Hematopoietic multipotent progenitor cell treated with erythropoietin and hydrocortisone succinate and interleukin-3 and kit ligand, for 6 days (in vitro differentiated cells): Measurements from ENCODE around the gene AKAP13.
A peak's percentile ranks its signal among the peaks of the same experiment; 100 is the strongest.

ENCODE experiments used
- DNase-seq: peaks from one replicate; pipeline ENCODE4 v3.0.0-alpha.2; 2015

AKAP13 gene

GRCh38 chr15:85718271-85718971 lies 338.0 kb downstream of the AKAP13 start:
- no peak for DNase-seq

- no peak for DNase-seq
These were observed 338.6 kb downstream of the AKAP13 start for GRCh38 chr15:85718981-85719380.

GRCh38 chr15:85722374-85723152 lies 342.2 kb downstream of the AKAP13 start:
- DNase-seq, result no peak

DNA sequence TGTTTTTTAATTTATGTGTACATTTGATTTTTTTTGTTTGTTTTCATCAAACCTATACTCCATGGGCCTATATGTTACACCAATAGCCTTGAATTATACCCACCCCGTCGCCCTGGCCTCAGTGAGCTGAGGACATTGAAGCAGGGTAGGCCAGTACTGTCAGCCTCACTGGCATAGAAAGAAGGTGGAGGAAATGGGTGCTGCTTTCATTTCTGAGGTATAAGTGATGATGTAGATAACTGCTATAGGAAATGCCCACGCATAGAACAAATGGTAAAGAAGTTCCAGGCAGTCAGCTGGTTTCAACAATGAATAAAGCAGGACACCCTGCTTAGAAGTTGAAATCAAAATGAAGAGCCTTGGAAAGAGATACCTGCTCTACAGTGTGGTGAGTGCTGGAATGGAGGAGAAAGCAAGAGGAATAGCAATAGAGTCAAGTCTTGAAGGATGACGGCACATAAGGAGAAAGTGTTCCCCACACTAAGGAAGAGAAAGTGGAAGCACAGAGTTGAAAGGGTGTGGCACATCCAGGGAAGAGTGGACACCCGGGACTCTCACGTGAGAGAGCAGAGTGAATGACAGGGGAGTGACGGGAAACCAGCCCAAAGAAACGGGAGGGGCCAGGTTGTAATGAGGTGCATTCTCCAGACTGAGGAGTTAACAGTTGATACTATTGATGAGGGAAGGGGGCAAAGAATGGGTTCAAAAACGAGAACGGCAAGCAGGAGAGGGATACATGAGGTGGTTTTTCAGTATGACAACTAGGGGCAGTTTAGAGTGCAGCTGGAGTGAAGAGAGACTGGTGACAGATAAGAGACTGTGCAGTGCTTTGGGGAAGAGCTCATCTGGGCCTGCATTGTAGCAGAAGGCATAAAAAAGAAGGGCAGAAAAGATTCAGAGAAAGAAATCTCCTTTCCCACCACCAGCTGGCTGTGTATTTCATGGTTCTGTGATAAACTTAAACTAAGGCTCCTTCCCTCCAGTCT lies 343.9 kb downstream of the AKAP13 start:
- peak; percentile 22 for DNase-seq

- no peak for DNase-seq
These were observed 344.6 kb downstream of the AKAP13 start for GRCh38 chr15:85725019-85725418.

DNA sequence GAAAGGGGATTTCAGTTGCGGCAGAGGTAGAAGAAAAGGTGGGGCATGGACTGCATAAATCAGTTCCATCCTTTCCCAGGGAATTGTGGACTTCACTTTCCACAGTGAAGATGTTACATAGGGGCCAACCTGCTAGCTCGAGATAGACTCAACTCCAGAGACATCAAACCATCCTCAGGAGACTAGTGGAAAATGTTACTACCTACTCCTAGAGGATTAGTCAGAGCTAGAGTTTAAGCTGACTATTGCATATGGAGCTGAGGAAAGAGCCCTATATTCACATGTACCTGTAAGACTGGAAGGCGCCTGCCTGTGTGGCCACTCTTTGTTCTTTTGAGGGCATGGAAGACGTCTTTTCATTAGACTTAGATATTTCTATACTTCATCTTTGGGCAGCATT lies 345.2 kb downstream of the AKAP13 start:
- DNase-seq, result no peak

GRCh38 chr15:85726454-85726853 lies 346.1 kb downstream of the AKAP13 start:
- DNase-seq, result no peak

DNA sequence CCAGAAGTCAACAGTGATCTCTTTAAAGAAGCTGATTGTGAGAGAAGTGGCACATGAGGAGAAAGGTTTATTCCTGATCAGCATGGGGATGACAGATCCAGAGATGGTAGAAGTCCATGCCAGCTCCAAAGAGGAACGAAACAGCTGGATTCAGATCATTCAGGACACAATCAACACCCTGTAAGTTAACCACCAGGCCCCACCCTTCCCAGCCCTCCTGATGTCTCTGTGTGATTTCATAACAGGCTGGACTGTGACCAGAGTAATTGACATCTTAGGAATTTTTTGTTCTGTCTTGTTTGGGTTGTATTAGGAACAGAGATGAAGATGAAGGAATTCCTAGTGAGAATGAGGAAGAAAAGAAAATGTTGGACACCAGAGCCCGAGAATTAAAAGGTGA lies 346.7 kb downstream of the AKAP13 start:
- no peak for DNase-seq

DNA sequence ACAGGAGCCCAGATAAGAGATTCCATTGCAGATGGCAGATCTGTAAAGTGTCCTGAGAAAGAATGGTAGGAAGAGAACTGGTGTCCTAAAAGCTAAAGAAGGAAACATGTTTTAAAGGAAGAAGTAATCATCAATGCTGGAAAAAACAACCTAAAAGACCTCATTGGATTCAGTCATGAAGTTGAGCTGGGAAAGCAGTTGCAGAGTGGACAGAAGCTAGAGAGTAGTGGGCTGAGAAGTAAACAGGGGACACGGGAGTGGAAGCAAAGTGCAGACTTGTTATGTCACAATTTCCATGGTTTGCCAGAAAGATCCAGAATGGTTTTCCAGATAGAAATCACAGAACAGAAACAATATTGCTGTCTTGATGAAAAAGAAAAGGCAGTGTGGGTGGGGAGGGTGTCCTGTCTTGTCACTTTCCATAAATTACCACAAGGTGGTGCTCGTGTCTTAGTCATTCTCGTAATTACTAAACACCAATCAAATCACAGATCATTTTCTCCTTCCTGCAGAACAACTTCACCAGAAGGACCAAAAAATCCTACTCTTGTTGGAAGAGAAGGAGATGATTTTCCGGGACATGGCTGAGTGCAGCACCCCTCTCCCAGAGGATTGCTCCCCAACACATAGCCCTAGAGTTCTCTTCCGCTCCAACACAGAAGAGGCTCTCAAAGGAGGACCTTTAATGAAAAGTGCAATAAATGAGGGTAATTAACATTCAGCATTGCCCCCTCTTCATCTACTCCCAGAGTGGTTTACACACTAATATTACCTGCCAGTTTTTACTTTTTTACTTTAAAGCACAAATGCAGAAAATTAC lies 349.8 kb downstream of the AKAP13 start:
- DNase-seq, result peak; percentile 88

DNA sequence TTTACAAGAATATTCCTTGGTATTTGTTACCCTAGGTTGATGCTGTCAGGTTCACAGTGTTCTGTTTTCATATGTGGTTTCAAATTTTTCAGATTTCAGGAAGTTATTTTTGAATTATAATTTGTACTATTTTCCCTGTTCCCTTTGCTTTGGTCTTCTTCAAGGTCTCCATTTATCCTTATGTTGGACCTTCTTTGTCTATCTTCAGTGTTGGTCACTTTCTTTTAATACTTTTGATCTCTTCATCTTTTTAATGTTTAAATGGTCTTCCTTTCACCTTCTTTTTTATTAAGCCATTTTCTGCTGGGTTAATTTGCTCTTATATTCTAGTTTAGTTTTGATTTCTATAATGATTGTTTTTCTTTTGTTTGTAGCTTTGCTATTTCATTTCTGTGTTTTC lies 353.0 kb downstream of the AKAP13 start:
- no peak for DNase-seq

- DNase-seq, result no peak
These were observed 356.7 kb downstream of the AKAP13 start for GRCh38 chr15:85737061-85737460.

DNA sequence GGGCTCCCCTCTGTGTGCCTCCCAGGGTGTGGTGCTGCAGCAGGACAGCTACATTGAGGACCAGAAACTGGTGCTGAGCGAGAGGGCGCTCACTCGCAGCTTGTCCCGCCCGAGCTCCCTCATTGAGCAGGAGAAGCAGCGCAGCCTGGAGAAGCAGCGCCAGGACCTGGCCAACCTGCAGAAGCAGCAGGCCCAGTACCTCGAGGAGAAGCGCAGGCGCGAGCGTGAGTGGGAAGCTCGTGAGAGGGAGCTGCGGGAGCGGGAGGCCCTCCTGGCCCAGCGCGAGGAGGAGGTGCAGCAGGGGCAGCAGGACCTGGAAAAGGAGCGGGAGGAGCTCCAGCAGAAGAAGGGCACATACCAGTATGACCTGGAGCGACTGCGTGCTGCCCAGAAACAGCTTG lies 360.6 kb downstream of the AKAP13 start:
- no peak for DNase-seq

GRCh38 chr15:85741662-85742061 lies 361.3 kb downstream of the AKAP13 start:
- no peak for DNase-seq

- DNase-seq, result no peak
These were observed 361.9 kb downstream of the AKAP13 start for GRCh38 chr15:85742186-85742821.

DNA sequence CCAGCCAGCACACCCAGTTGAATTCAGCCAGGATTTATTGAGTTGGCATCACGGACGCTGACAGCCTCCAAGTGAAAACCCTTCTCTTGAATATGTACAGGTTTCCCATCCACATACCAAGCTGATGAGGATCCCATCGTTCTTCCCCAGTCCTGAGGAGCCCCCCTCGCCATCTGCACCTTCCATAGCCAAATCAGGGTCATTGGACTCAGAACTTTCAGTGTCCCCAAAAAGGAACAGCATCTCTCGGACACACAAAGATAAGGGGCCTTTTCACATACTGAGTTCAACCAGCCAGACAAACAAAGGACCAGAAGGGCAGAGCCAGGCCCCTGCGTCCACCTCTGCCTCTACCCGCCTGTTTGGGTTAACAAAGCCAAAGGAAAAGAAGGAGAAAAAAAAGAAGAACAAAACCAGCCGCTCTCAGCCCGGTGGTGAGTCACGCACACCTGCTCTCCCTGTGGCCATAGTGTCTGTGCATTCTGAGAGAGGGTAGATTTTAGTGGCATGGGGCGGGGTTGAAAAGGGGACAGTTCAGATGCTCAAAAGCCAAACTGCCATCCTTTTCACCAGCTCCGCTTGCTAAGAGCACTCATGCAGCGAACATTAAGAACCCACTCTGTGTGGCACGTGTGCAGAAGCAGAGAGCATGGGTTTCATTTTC lies 363.1 kb downstream of the AKAP13 start:
- DNase-seq, result no peak

- DNase-seq, result no peak
These were observed 364.2 kb downstream of the AKAP13 start for GRCh38 chr15:85744579-85744978.

DNA sequence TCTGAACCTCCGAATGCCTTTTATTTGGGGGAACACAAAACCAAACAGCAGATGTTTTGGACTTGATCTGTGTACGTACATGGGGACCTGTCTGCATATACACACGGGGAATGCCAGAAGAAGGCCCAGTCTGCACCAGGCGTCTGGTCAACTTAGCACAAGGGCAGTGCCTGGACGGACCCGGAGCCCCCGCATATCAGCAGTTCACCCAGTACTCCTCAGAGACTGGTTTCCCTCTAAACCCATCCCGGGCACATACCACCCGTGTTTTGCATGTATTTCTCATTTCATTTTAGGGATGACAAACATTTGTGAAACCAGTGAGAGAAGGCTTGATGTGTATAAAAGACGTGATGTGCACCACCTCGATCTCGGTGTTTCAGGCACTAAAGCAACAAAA lies 364.6 kb downstream of the AKAP13 start:
- DNase-seq, result no peak

DNA sequence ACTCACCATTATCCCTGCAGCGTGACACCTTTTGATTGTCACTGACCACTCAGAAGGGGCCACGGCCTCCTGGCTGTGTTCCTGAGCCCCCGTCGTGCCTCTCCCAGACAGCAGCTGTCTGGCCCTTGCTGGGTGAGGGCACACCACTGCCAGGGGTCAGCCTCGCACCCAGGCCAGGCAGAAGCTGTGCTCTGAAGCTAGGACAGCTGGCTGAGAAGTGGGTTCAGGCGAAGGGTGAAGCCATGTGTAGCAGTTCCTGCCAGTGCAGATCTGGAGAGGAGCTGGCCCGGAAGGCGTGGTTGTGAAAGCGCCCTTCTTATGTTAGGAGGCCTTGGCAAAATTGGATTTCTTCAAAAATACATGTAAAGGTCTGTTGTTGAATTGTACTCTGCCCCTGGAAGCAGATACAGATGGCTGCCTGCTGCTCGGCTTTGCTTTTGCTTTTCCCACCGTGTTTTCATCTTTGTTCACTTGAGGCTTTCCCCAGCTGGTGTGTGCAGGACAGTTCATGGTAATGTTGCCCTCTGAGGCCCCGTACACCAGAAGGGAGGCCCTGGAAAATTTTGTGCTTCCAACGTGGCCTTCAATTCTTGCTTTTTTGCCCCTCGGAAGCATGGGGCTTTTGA lies 365.2 kb downstream of the AKAP13 start:
- DNase-seq, result no peak

DNA sequence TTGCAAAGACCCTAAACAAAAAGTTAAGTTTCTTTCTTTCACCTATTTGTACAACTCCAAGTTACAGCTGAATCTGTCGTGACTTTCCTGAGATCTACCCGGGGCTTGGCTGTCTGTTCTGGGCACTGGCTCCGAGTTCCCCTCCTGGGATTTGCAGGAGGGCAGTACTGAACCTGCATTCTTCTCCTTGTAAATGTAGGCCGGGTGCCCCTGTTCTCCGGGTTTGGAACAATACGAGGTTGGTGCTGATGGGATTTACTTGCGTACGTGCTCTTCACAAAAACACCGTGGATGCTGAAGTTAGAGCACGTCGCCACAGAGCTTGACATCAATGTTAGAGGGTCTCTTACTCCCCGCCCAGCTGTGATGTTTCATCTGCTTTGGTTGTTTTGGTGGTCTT lies 366.2 kb downstream of the AKAP13 start:
- DNase-seq, result no peak

GRCh38 chr15:85748176-85748575 lies 367.8 kb downstream of the AKAP13 start:
- no peak for DNase-seq

DNA sequence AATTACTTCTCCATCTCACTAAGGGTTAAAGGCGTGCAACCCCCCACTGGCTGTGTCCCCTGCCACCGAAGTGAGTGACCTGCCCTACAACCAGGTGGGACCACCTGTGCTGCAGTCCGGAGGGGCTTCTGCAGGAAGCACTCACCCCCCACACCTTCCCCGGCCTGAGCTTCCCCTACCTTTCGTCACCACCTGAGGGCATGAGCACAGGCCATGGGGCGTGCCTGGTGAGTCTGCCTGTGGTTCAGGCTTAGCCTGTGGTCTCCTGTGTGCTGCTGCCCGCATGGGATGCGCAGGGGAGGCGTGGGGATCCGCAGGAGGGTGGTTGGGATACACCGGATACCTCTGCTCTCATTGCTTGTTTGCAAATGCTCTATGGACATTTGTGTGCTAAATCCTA lies 368.3 kb downstream of the AKAP13 start:
- no peak for DNase-seq
